ENCODE data around the gene PIGQ.

- TF ChIP-seq CTCF (IDR thresholded peaks at IDR 0.05) (no peak), POLR2A (IDR thresholded peaks at IDR 0.05) (no peak)
Observed at GRCh38 chr16:580946-581498, 11.3 kb downstream of the PIGQ start.

All from heart left ventricle (tissue), 13 donors.